LNCAP (cell line): ENCODE data around the gene MAP1LC3A.

ENCODE experiments used
- CTCF ChIP-seq: fragments of 450-650 bp; IDR thresholded peaks from 2 replicates; pipeline ENCODE4 v1.5.1; 2017; ENCODE audit warnings: mild to moderate bottlenecking

MAP1LC3A gene

GRCh38 chr20:34577061-34577460 is 18.5 kb downstream of the MAP1LC3A start:
- no peak for TF ChIP-seq CTCF

- no peak for TF ChIP-seq CTCF
These were observed 19.5 kb downstream of the MAP1LC3A start for GRCh38 chr20:34578025-34578424.

- no peak for TF ChIP-seq CTCF
These were observed 20.0 kb downstream of the MAP1LC3A start for GRCh38 chr20:34578521-34578920.

GRCh38 chr20:34579191-34579978 is 20.9 kb downstream of the MAP1LC3A start:
- peak; percentile 91 for TF ChIP-seq CTCF

GRCh38 chr20:34579979-34580940 is 21.7 kb downstream of the MAP1LC3A start:
- no peak for TF ChIP-seq CTCF

GRCh38 chr20:34581341-34582184 is 23.0 kb downstream of the MAP1LC3A start:
- TF ChIP-seq CTCF = no peak

GRCh38 chr20:34582221-34582620 is 23.7 kb downstream of the MAP1LC3A start:
- TF ChIP-seq CTCF = no peak
